Gastroesophageal sphincter (tissue), 4 donors: ENCODE measurements around the gene TIGD7. TPM values are rescaled to one million over a fixed set of nuclear protein-coding genes. Genes with fewer than 3 reads are reported as not detected.
A peak's percentile ranks its signal among the peaks of the same experiment; 100 is the strongest.

Experiments used
- ATAC-seq: fragments of 150-250 bp; one replicate; pipeline ENCODE4 v1.9.1; 2016; ENCODE audit warnings: mild to moderate bottlenecking, moderate library complexity
- H3K27ac ChIP-seq, 4 donors: fragments of 200-600 bp; sonication (generic) in 3 of 4; 1 replicate in 3 of 4; 2 replicates in 1 of 4; pipeline ENCODE4 v1.5.1; 2016 to 2019
- H3K27me3 ChIP-seq: fragments of 200-600 bp; sonication (generic); one replicate; pipeline ENCODE4 v1.5.1; 2019
- H3K36me3 ChIP-seq, 2 donors: fragments of 200-600 bp; sonication (generic); one replicate each; pipeline ENCODE4 v1.5.1; 2019; ENCODE audit warnings: control low read depth in 1 of 2
- H3K4me1 ChIP-seq, 3 donors: fragments of 200-600 bp; sonication (generic); 1 replicate in 2 of 3; 2 replicates in 1 of 3; pipeline ENCODE4 v1.5.1; 2016 to 2019; ENCODE audit warnings: control low read depth in 2 of 3
- H3K4me3 ChIP-seq, 2 donors: fragments of 200-600 bp; sonication (generic); one replicate each; pipeline ENCODE4 v1.5.1; 2019; ENCODE audit warnings: mild to moderate bottlenecking in 1 of 2, moderate library complexity in 1 of 2
- H3K9me3 ChIP-seq, 3 donors: fragments of 200-600 bp; sonication (generic); one replicate each; pipeline ENCODE4 v1.5.1; 2017 to 2019; ENCODE audit warnings: control low read depth in 2 of 3
- CTCF ChIP-seq, 4 experiments: fragments of 200-600 bp in 2 of 4; fragments of 450-650 bp in 2 of 4; sonication (generic) in 1 of 4; IDR thresholded peaks; one replicate each; pipeline ENCODE4 v1.5.1; 2017 to 2019; ENCODE audit warnings: antibody characterized with exemption in 4 of 4, mild to moderate bottlenecking in 2 of 4, moderate library complexity in 2 of 4
- EP300 ChIP-seq: sonication (generic); formaldehyde crosslinking; IDR thresholded peaks from one replicate; pipeline ENCODE4 v1.6.1; 2017; ENCODE audit warnings: antibody characterized with exemption, mild to moderate bottlenecking
- POLR2A ChIP-seq, 2 donors: fragments of 450-650 bp; IDR thresholded peaks; one replicate each; pipeline ENCODE4 v1.6.1; 2017; ENCODE audit warnings: antibody characterized with exemption in 2 of 2, mild to moderate bottlenecking in 2 of 2, moderate library complexity in 1 of 2
- POLR2AphosphoS5 ChIP-seq: sonication (generic); formaldehyde crosslinking; IDR thresholded peaks from one replicate; pipeline ENCODE4 v1.6.1; 2017; ENCODE audit warnings: antibody characterized with exemption
- WGBS, 2 donors: methylation state at CpG; one replicate each; pipeline ENCODE4 v1.1.5; 2018; ENCODE audit warnings: low coverage in 1 of 2; 5-methylcytosine and 5-hydroxymethylcytosine counted together
- total RNA-seq, 4 donors: library from RNA; depleted of rRNA; stranded (reverse); fragments of >200 nt; gene quantifications; one replicate each; pipeline ENCODE4 v1.1.0, GENCODE V29; 2016

TIGD7 gene
- total RNA-seq, 4 donors from 2014 or later: 4.4 to 8.3 (median 6.2) TPM

- no CpG with 5 or more reads among the region's 45 CpGs for WGBS, 2 donors
- H3K36me3 ChIP-seq: peaks cover 0 to 63% of the 10 kb centered on the region in 2 donors
- no peaks in the 10 kb centered on the region for H3K27me3 ChIP-seq
- peaks cover 0 to 95% (median 2%) of the 10 kb centered on the region in 3 donors for H3K9me3 ChIP-seq
- no peak overlapping the region for H3K4me3 ChIP-seq
- H3K27ac ChIP-seq: no peak overlapping the region
- peaks cover 0 to 4% (median 0%) of the 10 kb centered on the region in 3 donors for H3K4me1 ChIP-seq
- TF ChIP-seq POLR2AphosphoS5: no peak
- no peak for TF ChIP-seq EP300
- no peak for TF ChIP-seq POLR2A (IDR thresholded peaks at IDR 0.05)
- no peak for TF ChIP-seq CTCF (IDR thresholded peaks at IDR 0.05)
- ATAC-seq: no peak
Observed at GRCh38 chr16:3295209-3295608, 10.0 kb downstream of the TIGD7 start.

GRCh38 chr16:3292604-3293003, 12.6 kb downstream of the TIGD7 start:
- H3K27ac ChIP-seq: no peak overlapping the region
- H3K4me1 ChIP-seq: peaks cover 0 to 4% (median 0%) of the 10 kb centered on the region in 3 donors
- no peak for ATAC-seq
- no peaks in the 10 kb centered on the region for H3K27me3 ChIP-seq
- H3K36me3 ChIP-seq: peaks cover 0 to 74% of the 10 kb centered on the region in 2 donors
- TF ChIP-seq EP300 (no peak), CTCF (IDR thresholded peaks at IDR 0.05) (no peak), POLR2AphosphoS5 (no peak)
- H3K9me3 ChIP-seq: peaks cover 0 to 99% (median 8%) of the 10 kb centered on the region in 3 donors
- WGBS, 2 donors: 73 to 93% methylated on average over 3 of the region's 3 CpGs
- H3K4me3 ChIP-seq: no peak overlapping the region

GRCh38 chr16:3289998-3290673, 15.1 kb downstream of the TIGD7 start:
- Histone ChIP-seq H3K4me3 (no peak overlapping the region), H3K9me3 (peaks cover 0 to 100% (median 6%) of the 10 kb centered on the region in 3 donors)

GRCh38 chr16:3285131-3285530, 20.1 kb downstream of the TIGD7 start:
- H3K9me3 ChIP-seq: peaks cover 0 to 56% (median 6%) of the 10 kb centered on the region in 3 donors
- H3K36me3 ChIP-seq: peaks cover 0 to 56% of the 10 kb centered on the region in 2 donors
- peaks cover 0 to 35% (median 16%) of the 10 kb centered on the region in 3 donors for H3K4me1 ChIP-seq
- 76 to 86% methylated on average over 2 to 3 of the region's 6 CpGs for WGBS, 2 donors
- no peak for ATAC-seq
- H3K27me3 ChIP-seq: no peaks in the 10 kb centered on the region
- peak overlapping the region in 1 of 2 donors; percentile 88 for H3K4me3 ChIP-seq
- TF ChIP-seq POLR2AphosphoS5: no peak
- TF ChIP-seq EP300: no peak
- no peak for TF ChIP-seq POLR2A (IDR thresholded peaks at IDR 0.05)
- no peak for TF ChIP-seq CTCF (IDR thresholded peaks at IDR 0.05)
- H3K27ac ChIP-seq: no peak overlapping the region

More at GRCh38 chr16:3289998-3290673, 15.1 kb downstream of the TIGD7 start:
- Histone ChIP-seq H3K27ac (no peak overlapping the region), H3K27me3 (no peaks in the 10 kb centered on the region), H3K4me1 (peaks cover 0 to 12% (median under 1%) of the 10 kb centered on the region in 3 donors), H3K36me3 (peaks cover 0 to 91% of the 10 kb centered on the region in 2 donors)
- TF ChIP-seq EP300: no peak
- no peak for TF ChIP-seq POLR2A (IDR thresholded peaks at IDR 0.05)
- WGBS, 2 donors: 97 to 100% methylated on average over 9 to 10 of the region's 16 CpGs
- ATAC-seq: no peak

GRCh38 chr16:3283543-3284447, 21.4 kb downstream of the TIGD7 start:
- no peaks in the 10 kb centered on the region for H3K27me3 ChIP-seq
- 43 to 45% methylated on average over 3 to 8 of the region's 56 CpGs for WGBS, 2 donors
- no peak for ATAC-seq
- H3K9me3 ChIP-seq: peaks cover 0 to 43% (median 0%) of the 10 kb centered on the region in 3 donors
- TF ChIP-seq CTCF (IDR thresholded peaks at IDR 0.05) (peak in 1 of 4 experiments; percentile 16), POLR2A (IDR thresholded peaks at IDR 0.05) (no peak)
- H3K4me1 ChIP-seq: peaks cover 0 to 35% (median 16%) of the 10 kb centered on the region in 3 donors
- peak overlapping the region; percentile 83 to 100 (median 98) for H3K27ac ChIP-seq
- peaks cover 0 to 43% of the 10 kb centered on the region in 2 donors for H3K36me3 ChIP-seq
- peak overlapping the region; percentile 88 to 92 for H3K4me3 ChIP-seq
